Gastrocnemius medialis (tissue), 4 donors: ENCODE data around the gene GALNT2. TPM values are rescaled to one million over a fixed set of nuclear protein-coding genes. Genes with fewer than 3 reads are reported as not detected.

Source experiments
- ATAC-seq, 2 donors: fragments of 150-250 bp; one replicate each; pipeline ENCODE4 v1.9.1; 2016
- DNase-seq, 2 donors: peaks; one replicate each; pipeline ENCODE4 v3.0.0-alpha.2; 2019
- H3K27ac ChIP-seq, 4 donors: fragments of 200-600 bp; sonication (generic); 1 replicate in 1 of 4; 2 replicates in 3 of 4; pipeline ENCODE4 v1.5.1; 2016 to 2018; ENCODE audit warnings: mild to moderate bottlenecking in 2 of 4, moderate library complexity in 1 of 4
- H3K27me3 ChIP-seq, 3 donors: fragments of 200-600 bp; sonication (generic) in 2 of 3; 1 replicate in 1 of 3; 2 replicates in 2 of 3; pipeline versions ENCODE4 v1.5.1 to v1.6.0; 2016 to 2019; ENCODE audit warnings: mild to moderate bottlenecking in 1 of 3, moderate library complexity in 1 of 3
- H3K36me3 ChIP-seq, 2 donors: fragments of 200-600 bp; sonication (generic) in 1 of 2; one replicate each; pipeline ENCODE4 v1.5.1; 2017 to 2018
- H3K4me1 ChIP-seq, 2 donors: fragments of 200-600 bp; sonication (generic) in 1 of 2; one replicate each; pipeline ENCODE4 v1.5.1; 2016 to 2017; ENCODE audit warnings: mild to moderate bottlenecking in 2 of 2
- H3K4me3 ChIP-seq, 4 donors: fragments of 200-600 bp; sonication (generic) in 3 of 4; 1 replicate in 1 of 4; 2 replicates in 3 of 4; pipeline ENCODE4 v1.5.1; 2016 to 2019; ENCODE audit warnings: mild to moderate bottlenecking in 2 of 4
- H3K9me3 ChIP-seq, 3 donors: fragments of 200-600 bp; sonication (generic) in 2 of 3; 1 replicate in 1 of 3; 2 replicates in 2 of 3; pipeline ENCODE4 v1.5.1; 2016 to 2019
- POLR2A ChIP-seq, 2 donors: fragments of 450-650 bp; IDR thresholded peaks; one replicate each; pipeline ENCODE4 v1.6.1; 2017; ENCODE audit warnings: antibody characterized with exemption in 2 of 2, mild to moderate bottlenecking in 2 of 2, moderate library complexity in 2 of 2
- in situ Hi-C, 4 donors: fragments of 200-750 bp; cut with MboI; loops; one replicate each; pipeline versions ENCODE4 v1.15.0 to v1.8.0; 2017; ENCODE audit warnings: low sequenced_read_pairs in 4 of 4
- intact Hi-C: fragments of 100-400 bp; cut with DNase I; formaldehyde crosslinking; loops from one replicate; pipeline ENCODE4 v1.15.1; 2023; ENCODE audit warnings: low total_unique reads
- total RNA-seq, 4 donors: library from RNA; depleted of rRNA; stranded (reverse); fragments of >200 nt; gene quantifications; one replicate each; pipeline versions ENCODE4 v1.1.0 to v1.2.3, GENCODE V29; 2016
- TF ChIP-seq, protein P1 (sequence below), 5 experiments: fragments of 450-650 bp in 3 of 5; fragments of 200-600 bp in 2 of 5; sonication (generic) in 2 of 5; IDR thresholded peaks in 4 of 5; conservative IDR thresholded peaks in 1 of 5; 1 replicate in 4 of 5; 2 replicates in 1 of 5; pipeline ENCODE4 v1.5.1; 2016 to 2019; ENCODE audit warnings: antibody characterized with exemption in 5 of 5, mild to moderate bottlenecking in 3 of 5, moderate library complexity in 3 of 5

The GALNT2 gene
- total RNA-seq, 4 donors from 2014 or later = 73.7 to 106 (median 78.3) TPM

DNA sequence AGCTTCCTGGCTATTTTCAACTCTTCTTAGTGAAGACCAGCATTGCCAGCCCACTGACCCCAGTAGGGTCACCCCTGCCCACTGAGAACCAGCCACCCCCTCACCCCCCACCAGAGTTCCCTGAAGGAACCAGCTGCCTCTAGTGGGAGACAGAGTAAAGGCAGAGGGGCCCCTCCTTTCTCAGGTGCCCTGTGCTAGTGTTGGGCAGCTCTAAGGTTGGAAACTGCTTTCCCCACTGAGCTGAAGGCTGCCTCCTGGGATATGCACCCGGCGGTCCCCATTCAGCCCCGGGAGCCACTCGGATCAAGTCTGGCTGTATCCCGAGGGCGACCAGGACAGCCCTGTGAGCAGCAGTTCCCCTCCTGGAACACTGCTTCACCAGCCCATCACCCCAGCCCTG lies 248.1 kb downstream of the GALNT2 start:
- DNase-seq = no peak
- ATAC-seq = no peak
- Histone ChIP-seq H3K36me3 (no peaks in the 10 kb centered on the region), H3K27ac (no peak overlapping the region), H3K9me3 (no peaks in the 10 kb centered on the region), H3K4me3 (no peak overlapping the region), H3K4me1 (peaks cover 4 to 12% of the 10 kb centered on the region in 2 donors), H3K27me3 (no peaks in the 10 kb centered on the region)
- TF ChIP-seq, protein P1, sequence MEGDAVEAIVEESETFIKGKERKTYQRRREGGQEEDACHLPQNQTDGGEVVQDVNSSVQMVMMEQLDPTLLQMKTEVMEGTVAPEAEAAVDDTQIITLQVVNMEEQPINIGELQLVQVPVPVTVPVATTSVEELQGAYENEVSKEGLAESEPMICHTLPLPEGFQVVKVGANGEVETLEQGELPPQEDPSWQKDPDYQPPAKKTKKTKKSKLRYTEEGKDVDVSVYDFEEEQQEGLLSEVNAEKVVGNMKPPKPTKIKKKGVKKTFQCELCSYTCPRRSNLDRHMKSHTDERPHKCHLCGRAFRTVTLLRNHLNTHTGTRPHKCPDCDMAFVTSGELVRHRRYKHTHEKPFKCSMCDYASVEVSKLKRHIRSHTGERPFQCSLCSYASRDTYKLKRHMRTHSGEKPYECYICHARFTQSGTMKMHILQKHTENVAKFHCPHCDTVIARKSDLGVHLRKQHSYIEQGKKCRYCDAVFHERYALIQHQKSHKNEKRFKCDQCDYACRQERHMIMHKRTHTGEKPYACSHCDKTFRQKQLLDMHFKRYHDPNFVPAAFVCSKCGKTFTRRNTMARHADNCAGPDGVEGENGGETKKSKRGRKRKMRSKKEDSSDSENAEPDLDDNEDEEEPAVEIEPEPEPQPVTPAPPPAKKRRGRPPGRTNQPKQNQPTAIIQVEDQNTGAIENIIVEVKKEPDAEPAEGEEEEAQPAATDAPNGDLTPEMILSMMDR (IDR thresholded peaks at IDR 0.05 in 4 of 5, conservative IDR thresholded peaks at IDR 0.05 in 1 of 5) = no peak
- TF ChIP-seq POLR2A (IDR thresholded peaks at IDR 0.05) = no peak
- in situ Hi-C loops (loop anchor here in 2 of 4 donors (10.0 to 25.0 kb wide), 3 partner anchors 650 to 1053 kb away; partner anchors contain the start of gene RAB4A (in 1 of the 2)), intact Hi-C loops (no loop called here)

DNA sequence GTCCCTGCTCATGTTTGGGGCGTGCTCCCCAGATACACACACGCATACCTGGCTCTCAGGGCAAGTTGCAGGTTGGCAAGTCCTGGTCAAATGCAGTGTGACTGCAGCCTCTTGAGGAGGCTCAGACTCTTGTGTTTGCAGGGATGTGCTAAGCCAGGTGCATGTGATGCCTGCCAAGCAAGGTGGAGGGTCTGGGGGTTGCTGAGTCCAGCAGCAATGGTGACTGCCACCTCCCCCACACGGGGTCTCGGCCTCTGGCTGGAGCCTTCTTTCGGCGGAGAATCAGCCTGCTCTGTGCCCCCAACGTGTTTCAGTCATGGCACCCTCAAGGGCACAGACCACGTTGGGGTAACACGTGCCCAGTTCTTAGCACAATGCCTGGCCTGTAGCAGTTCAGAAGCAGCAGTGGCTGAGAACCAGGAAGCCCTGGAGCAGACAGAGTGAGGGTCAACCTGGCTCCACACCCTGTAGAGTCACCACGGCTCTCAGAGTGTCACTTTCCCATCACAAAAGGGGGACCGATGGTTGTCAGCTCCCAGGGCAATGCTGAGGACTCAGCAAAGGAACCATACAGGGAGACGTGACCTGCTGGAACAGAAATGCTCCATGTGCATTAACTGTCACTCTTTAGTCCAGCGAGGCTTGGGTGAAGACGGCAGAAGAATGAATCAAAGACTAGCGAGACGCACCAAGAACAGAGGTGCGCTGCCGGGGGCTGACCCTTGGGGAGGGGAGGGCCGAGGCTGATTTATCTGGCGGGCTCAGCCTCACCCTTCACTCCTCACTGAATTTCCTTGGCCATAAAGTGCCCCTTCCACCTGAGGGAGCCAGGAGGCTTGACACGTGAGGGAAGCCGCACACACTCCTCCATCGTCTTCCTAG lies 250.1 kb downstream of the GALNT2 start:
- no peaks in the 10 kb centered on the region for H3K36me3 ChIP-seq
- H3K4me1 ChIP-seq = peaks cover 23 to 24% of the 10 kb centered on the region in 2 donors
- intact Hi-C loops (no loop called here), in situ Hi-C loops (loop anchor here in 2 of 4 donors (10.0 to 25.0 kb wide), 3 partner anchors 652 to 1055 kb away; partner anchors contain the start of gene RAB4A (in 1 of the 2))
- no peaks in the 10 kb centered on the region for H3K27me3 ChIP-seq
- H3K27ac ChIP-seq = no peak overlapping the region
- TF ChIP-seq POLR2A (IDR thresholded peaks at IDR 0.05) = no peak
- no peak for DNase-seq
- no peak for ATAC-seq
- no peaks in the 10 kb centered on the region for H3K9me3 ChIP-seq
- H3K4me3 ChIP-seq = no peak overlapping the region

- no peak overlapping the region for H3K4me3 ChIP-seq
- no peak for DNase-seq
- no peak for ATAC-seq
- peaks cover 25% of the 10 kb centered on the region in 2 donors for H3K4me1 ChIP-seq
- no peak for TF ChIP-seq POLR2A (IDR thresholded peaks at IDR 0.05)
- TF ChIP-seq, protein P1 (IDR thresholded peaks at IDR 0.05 in 4 of 5, conservative IDR thresholded peaks at IDR 0.05 in 1 of 5) = no peak
- no peaks in the 10 kb centered on the region for H3K9me3 ChIP-seq
- intact Hi-C loops (no loop called here), in situ Hi-C loops (loop anchor here in 2 of 4 donors (10.0 to 25.0 kb wide), 3 partner anchors 653 to 1056 kb away; partner anchors contain the start of gene RAB4A (in 1 of the 2))
- no peak overlapping the region for H3K27ac ChIP-seq
- H3K27me3 ChIP-seq = no peaks in the 10 kb centered on the region
- H3K36me3 ChIP-seq = no peaks in the 10 kb centered on the region
Observed at GRCh38 chr1:230317823-230318819, 251.1 kb downstream of the GALNT2 start.

- in situ Hi-C loops (loop anchor here in 2 of 4 donors (10.0 to 25.0 kb wide), 3 partner anchors 654 to 1057 kb away; partner anchors contain the start of gene RAB4A (in 1 of the 2)), intact Hi-C loops (no loop called here)
- no peak overlapping the region for H3K27ac ChIP-seq
- no peak overlapping the region for H3K4me3 ChIP-seq
- H3K9me3 ChIP-seq = no peaks in the 10 kb centered on the region
- no peaks in the 10 kb centered on the region for H3K36me3 ChIP-seq
- H3K27me3 ChIP-seq = no peaks in the 10 kb centered on the region
- DNase-seq (no peak), ATAC-seq (no peak)
- peaks cover 25% of the 10 kb centered on the region in 2 donors for H3K4me1 ChIP-seq
- TF ChIP-seq POLR2A (IDR thresholded peaks at IDR 0.05) = no peak
- TF ChIP-seq, protein P1 (IDR thresholded peaks at IDR 0.05 in 4 of 5, conservative IDR thresholded peaks at IDR 0.05 in 1 of 5) = no peak
Observed at GRCh38 chr1:230319014-230319747, 252.1 kb downstream of the GALNT2 start.
